AG09309 (cell line): ENCODE results near the gene GFPT1.
"Not testable (repeated sequence)": the region's sequence is repeated elsewhere in the genome, so short reads cannot be mapped to it uniquely, and the experiment has no call there.

Source experiments
- DNase-seq: peaks from one replicate; pipeline ENCODE4 v3.0.0-alpha.2; 2010; ENCODE audit warnings: low read depth
- H3K4me3 ChIP-seq: 2 replicates; pipeline ENCODE4 v1.5.1; 2011; ENCODE audit warnings: mild to moderate bottlenecking, low read depth, low read length, moderate library complexity; ENCODE audit not compliant: control insufficient read depth
- CTCF ChIP-seq: IDR thresholded peaks from 2 replicates; pipeline ENCODE4 v1.5.1; 2011; ENCODE audit warnings: mild to moderate bottlenecking, low read depth, low read length, inconsistent platforms; ENCODE audit not compliant: insufficient read depth, control insufficient read depth; ENCODE audit errors: missing control alignments

Gene GFPT1

GRCh38 chr2:69422198-69422597 is 35.2 kb upstream of the GFPT1 start:
- no peak overlapping the region for H3K4me3 ChIP-seq

GRCh38 chr2:69419111-69419510 is 32.1 kb upstream of the GFPT1 start:
- H3K4me3 ChIP-seq, DNase-seq: not testable (repeated sequence)

More at GRCh38 chr2:69422198-69422597, 35.2 kb upstream of the GFPT1 start:
- no peak for TF ChIP-seq CTCF
- no peak for DNase-seq

GRCh38 chr2:69416147-69416546 is 29.1 kb upstream of the GFPT1 start:
- DNase-seq: no peak
- TF ChIP-seq CTCF: no peak
- H3K4me3 ChIP-seq: no peak overlapping the region

GRCh38 chr2:69411120-69411519 is 24.1 kb upstream of the GFPT1 start:
- H3K4me3 ChIP-seq: no peak overlapping the region
- no peak for DNase-seq
- no peak for TF ChIP-seq CTCF

GRCh38 chr2:69405306-69405705 is 18.3 kb upstream of the GFPT1 start:
- no peak overlapping the region for H3K4me3 ChIP-seq
- TF ChIP-seq CTCF: no peak
- no peak for DNase-seq

GRCh38 chr2:69400121-69400520 is 13.1 kb upstream of the GFPT1 start:
- TF ChIP-seq CTCF: no peak
- no peak for DNase-seq
- H3K4me3 ChIP-seq: no peak overlapping the region

GRCh38 chr2:69397234-69397633 is 10.2 kb upstream of the GFPT1 start:
- DNase-seq: no peak
- no peak overlapping the region for H3K4me3 ChIP-seq
- TF ChIP-seq CTCF: no peak
